Epithelial cell of proximal tubule (primary cell): ENCODE data around the gene TECPR1. TPM values are rescaled to one million over a fixed set of nuclear protein-coding genes. Genes with fewer than 3 reads are reported as not detected.

Experiments
- DNase-seq: peaks from one replicate; pipeline ENCODE4 v3.0.0-alpha.2; 2011; ENCODE audit warnings: low read depth
- H3K4me3 ChIP-seq: 2 replicates; pipeline ENCODE4 v1.5.1; 2011; ENCODE audit warnings: low read depth, mild to moderate bottlenecking, low read length
- total RNA-seq: library from RNA; depleted of rRNA; stranded (reverse); fragments of >200 nt; gene quantifications from 2 replicates; pipeline ENCODE4 v1.2.3, GENCODE V29; 2015
- TF ChIP-seq, protein P1 (sequence below): conservative IDR thresholded peaks from 2 replicates; pipeline ENCODE4 v1.5.1; 2012; ENCODE audit warnings: low read depth, mild to moderate bottlenecking, low read length

The TECPR1 gene
- total RNA-seq, 1 donor from 2014 or later, result 16.7 TPM

DNA sequence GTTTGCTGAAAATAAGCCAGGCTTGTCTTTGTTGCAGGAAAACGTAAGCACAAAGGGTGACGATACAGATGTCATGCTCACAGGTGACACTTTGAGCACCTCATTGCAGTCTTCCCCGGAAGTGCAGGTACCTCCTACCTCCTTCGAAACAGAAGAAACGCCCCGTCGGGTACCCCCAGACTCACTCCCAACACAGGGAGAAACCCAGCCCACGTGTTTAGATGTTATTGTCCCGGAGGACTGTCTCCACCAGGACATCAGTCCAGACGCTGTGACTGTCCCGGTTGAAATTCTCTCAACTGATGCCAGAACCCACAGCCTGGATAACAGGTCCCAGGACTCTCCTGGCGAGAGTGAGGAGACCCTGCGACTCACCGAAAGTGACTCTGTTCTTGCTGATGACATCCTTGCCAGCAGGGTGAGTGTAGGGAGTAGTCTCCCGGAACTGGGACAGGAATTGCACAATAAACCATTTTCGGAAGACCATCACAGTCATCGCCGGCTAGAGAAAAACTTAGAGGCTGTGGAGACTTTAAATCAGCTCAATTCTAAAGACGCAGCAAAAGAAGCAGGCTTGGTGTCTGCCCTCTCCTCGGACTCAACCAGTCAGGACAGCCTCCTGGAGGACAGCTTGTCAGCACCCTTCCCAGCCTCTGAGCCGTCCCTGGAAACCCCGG, 59.1 kb downstream of the TECPR1 start:
- TF ChIP-seq, protein P1, sequence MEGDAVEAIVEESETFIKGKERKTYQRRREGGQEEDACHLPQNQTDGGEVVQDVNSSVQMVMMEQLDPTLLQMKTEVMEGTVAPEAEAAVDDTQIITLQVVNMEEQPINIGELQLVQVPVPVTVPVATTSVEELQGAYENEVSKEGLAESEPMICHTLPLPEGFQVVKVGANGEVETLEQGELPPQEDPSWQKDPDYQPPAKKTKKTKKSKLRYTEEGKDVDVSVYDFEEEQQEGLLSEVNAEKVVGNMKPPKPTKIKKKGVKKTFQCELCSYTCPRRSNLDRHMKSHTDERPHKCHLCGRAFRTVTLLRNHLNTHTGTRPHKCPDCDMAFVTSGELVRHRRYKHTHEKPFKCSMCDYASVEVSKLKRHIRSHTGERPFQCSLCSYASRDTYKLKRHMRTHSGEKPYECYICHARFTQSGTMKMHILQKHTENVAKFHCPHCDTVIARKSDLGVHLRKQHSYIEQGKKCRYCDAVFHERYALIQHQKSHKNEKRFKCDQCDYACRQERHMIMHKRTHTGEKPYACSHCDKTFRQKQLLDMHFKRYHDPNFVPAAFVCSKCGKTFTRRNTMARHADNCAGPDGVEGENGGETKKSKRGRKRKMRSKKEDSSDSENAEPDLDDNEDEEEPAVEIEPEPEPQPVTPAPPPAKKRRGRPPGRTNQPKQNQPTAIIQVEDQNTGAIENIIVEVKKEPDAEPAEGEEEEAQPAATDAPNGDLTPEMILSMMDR, result no peak

GRCh38 chr7:98191668-98192431, 60.2 kb downstream of the TECPR1 start:
- no peak for DNase-seq
- TF ChIP-seq, protein P1, result no peak
- H3K4me3 ChIP-seq, result no peak overlapping the region

More for the DNA sequence above, 59.1 kb downstream of the TECPR1 start:
- DNase-seq, result no peak
- H3K4me3 ChIP-seq, result no peak overlapping the region

DNA sequence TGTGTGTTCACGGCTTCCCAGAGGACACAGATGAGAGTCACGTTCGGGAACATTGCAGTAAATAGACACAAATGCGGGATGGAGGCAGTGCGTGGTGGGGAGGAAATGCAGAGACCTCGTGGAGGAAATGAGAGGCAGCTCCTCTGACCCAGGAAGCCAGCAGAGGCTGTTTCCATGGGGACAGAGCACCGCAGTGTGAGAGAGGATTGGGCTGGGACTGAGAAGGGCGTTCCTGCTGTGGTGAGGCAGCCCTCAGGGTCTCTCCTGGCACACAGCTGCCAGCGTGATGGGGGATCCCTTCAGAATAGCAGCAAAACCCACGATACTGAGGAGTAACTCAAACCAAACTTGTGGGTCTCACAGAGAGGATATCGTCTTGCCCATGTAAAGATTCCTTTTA, 62.5 kb downstream of the TECPR1 start:
- no peak overlapping the region for H3K4me3 ChIP-seq
- TF ChIP-seq, protein P1, result no peak
- DNase-seq, result no peak

DNA sequence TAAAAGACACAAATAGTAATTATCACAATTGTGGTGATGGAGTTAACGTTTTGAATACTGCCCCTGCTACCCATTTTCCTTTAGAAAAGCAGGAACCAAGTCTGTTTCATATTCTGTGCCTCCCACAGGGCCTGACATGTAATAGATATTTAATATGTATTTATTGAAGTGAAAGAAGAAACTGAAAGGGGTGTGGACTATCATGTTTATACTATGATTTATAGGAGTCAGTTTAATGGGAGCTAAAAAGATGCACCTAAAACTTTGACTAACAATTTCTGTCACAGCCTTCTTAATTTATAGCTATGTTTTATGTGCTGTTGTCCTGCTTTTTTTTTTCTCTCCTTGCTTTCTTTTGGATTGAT, 64.9 kb downstream of the TECPR1 start:
- DNase-seq, result no peak
- TF ChIP-seq, protein P1, result no peak
- H3K4me3 ChIP-seq, result no peak overlapping the region

GRCh38 chr7:98186452-98187137, 65.4 kb downstream of the TECPR1 start:
- DNase-seq, result no peak
- TF ChIP-seq, protein P1, result no peak

GRCh38 chr7:98185101-98185500, 66.9 kb downstream of the TECPR1 start:
- TF ChIP-seq, protein P1, result no peak
- H3K4me3 ChIP-seq, result no peak overlapping the region
- no peak for DNase-seq

More at GRCh38 chr7:98186452-98187137, 65.4 kb downstream of the TECPR1 start:
- H3K4me3 ChIP-seq, result no peak overlapping the region
